ENCODE measurements around the gene DGKH.

The DGKH gene

DNA sequence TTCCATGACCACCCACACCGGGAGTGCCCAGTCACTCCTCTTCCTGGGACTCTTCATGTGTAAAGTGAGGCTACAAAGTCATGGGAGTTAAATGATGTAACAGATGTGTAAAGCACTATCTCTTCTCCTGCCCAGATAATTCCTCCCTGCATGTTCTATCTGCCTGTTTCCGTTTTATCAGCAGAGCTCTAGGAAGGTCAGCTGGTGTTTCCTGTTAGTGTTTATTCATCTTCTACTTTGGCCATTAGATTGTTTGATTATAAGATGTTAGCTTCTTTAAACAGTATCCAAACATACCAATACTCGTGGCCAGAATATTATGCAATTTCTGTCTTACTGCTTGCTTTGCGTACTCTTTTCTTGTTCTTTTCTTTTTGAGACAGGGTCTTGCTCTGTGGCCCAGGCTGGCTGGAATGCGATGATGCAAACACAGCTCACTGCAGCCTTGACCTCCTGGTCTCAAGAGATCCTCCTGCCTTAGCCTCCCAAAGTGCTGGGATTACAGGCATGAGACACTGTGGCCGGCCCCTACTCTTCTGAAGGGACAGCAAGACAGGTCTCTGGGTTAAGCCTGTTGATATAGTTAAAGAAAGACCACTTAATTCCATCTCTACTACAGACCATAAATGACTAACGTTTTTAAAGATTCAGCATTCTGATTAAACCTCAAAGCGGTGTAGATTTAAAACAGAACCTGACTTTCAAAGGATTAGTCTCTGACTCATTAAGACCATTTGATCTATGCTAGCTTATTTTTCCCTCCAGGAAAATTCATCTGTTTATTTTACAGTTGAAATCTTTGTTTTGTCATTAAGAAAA is 126.1 kb downstream of the DGKH start:
- no peaks in the 10 kb centered on the region for H3K27me3 Mint-ChIP-seq
- peak overlapping the region; percentile 6 for H3K27ac Mint-ChIP-seq
- peaks cover 19% of the 10 kb centered on the region for H3K36me3 Mint-ChIP-seq
- H3K9me3 Mint-ChIP-seq (ENCODE audit: low read depth), result no peaks in the 10 kb centered on the region
- H3K4me3 Mint-ChIP-seq, result no peak overlapping the region
- H3K4me1 Mint-ChIP-seq (ENCODE audit: low read depth), result peaks cover 15% of the 10 kb centered on the region

DNA sequence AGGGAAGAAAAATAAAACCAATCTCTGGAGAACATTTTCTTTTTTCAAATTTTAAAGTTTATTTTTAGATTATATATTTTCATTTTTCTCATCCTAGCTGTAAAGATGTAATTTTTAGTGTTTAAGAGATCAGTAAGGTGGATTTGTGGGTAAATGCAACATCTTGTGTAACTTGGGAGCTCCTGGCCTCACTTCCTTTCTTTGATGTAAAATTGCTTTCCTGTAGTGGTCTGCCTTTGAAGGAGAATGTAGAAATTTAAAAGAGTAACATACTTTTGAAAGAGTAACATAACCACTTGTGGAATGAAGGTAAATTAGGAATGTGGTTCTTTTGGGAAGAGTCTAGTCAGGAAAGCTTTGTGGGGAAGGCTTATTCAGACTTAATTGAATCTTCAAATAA is 127.8 kb downstream of the DGKH start:
- Mint-ChIP-seq H3K27ac (peak overlapping the region; percentile 4), H3K4me1 (ENCODE audit: low read depth) (peaks cover 15% of the 10 kb centered on the region), H3K4me3 (peak overlapping the region; percentile 11), H3K9me3 (ENCODE audit: low read depth) (no peaks in the 10 kb centered on the region), H3K27me3 (no peaks in the 10 kb centered on the region), H3K36me3 (peaks cover 18% of the 10 kb centered on the region)

DNA sequence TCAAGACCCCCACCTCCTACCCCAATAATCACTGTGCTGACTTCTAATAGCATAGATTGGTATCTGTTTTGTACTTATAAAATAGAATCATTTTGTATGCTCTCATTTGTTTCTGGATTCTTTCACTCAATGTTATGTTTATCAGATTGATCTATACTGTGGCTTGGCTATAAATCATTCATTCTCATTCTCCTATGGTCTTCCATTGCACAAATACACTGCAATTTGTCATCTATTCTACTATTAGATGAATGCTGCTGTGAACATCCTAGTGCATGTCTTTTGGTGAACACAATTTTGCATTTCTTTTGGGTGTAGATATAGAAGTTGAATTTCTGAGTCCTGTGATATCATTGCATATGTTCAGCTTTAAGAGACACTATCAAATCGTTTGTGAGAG is 128.7 kb downstream of the DGKH start:
- H3K36me3 Mint-ChIP-seq, result peaks cover 20% of the 10 kb centered on the region
- no peaks in the 10 kb centered on the region for H3K9me3 Mint-ChIP-seq (ENCODE audit: low read depth)
- peaks cover 15% of the 10 kb centered on the region for H3K4me1 Mint-ChIP-seq (ENCODE audit: low read depth)
- no peaks in the 10 kb centered on the region for H3K27me3 Mint-ChIP-seq
- H3K27ac Mint-ChIP-seq, result no peak overlapping the region
- no peak overlapping the region for H3K4me3 Mint-ChIP-seq

- H3K9me3 Mint-ChIP-seq (ENCODE audit: low read depth), result no peaks in the 10 kb centered on the region
- no peak overlapping the region for H3K4me3 Mint-ChIP-seq
- no peaks in the 10 kb centered on the region for H3K27me3 Mint-ChIP-seq
- H3K4me1 Mint-ChIP-seq (ENCODE audit: low read depth), result peaks cover 7% of the 10 kb centered on the region
- H3K27ac Mint-ChIP-seq, result no peak overlapping the region
- peaks cover 14% of the 10 kb centered on the region for H3K36me3 Mint-ChIP-seq
These were observed 133.0 kb downstream of the DGKH start for GRCh38 chr13:42181381-42181953.

GRCh38 chr13:42189061-42189460 is 140.6 kb downstream of the DGKH start:
- Mint-ChIP-seq H3K9me3 (ENCODE audit: low read depth) (no peaks in the 10 kb centered on the region), H3K36me3 (peaks cover 13% of the 10 kb centered on the region), H3K27ac (no peak overlapping the region), H3K4me1 (ENCODE audit: low read depth) (no peaks in the 10 kb centered on the region), H3K4me3 (no peak overlapping the region), H3K27me3 (no peaks in the 10 kb centered on the region)

DNA sequence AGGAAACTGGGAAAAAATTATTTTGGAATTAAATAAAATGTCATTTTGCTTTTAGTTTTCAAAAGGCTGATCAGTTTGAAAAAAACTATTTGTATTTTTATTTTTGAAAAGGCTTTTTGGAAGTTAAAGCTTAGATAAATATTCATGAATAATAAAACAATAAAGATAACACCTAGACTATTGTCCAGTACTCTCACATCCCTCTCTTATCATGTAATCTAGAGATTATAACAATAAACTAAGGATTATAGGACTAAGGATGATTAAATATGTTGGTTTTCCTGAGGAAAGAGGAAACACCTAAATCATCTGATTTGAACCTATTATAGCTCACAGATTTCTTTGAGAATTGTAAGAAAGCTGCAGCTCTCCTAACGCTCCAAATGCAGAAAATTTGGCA is 142.1 kb downstream of the DGKH start:
- Mint-ChIP-seq H3K4me1 (ENCODE audit: low read depth) (no peaks in the 10 kb centered on the region), H3K4me3 (no peak overlapping the region), H3K27me3 (no peaks in the 10 kb centered on the region), H3K27ac (no peak overlapping the region), H3K36me3 (peaks cover 12% of the 10 kb centered on the region), H3K9me3 (ENCODE audit: low read depth) (no peaks in the 10 kb centered on the region)

DNA sequence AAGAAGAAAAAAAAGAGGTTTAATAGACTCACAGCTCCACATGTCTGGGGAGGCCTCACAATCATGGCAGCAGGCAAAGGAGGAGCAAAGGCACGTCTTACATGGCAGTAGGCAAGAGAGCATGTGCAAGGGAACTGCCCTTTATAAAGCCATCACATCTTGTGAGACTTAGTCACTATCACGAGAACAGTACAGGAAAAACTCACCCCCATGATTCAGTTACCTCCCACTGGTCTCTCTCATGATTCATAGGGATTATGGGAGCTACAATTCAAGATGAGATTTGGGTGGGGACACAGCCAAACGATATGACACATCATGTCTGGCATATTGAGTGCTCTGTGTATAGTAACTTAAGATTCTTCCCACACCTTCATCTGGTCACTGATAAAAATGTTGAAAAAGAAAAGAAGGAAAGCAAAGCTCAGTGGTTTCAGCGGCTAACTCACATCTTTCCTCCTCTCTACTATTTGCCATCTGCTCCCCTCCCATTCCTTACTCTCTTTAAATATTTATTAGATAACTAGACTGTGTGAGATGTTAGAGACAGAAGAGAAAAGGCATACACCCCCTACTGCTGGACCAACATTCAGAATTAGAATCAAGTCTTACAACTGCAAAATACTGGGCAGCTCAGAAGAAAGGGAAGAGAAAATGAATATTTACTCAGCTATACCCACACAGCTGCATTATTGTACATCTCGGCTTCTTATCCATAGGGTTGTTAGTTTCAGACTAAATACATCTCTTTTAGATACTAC is 163.4 kb downstream of the DGKH start:
- Mint-ChIP-seq H3K27me3 (no peaks in the 10 kb centered on the region), H3K4me1 (ENCODE audit: low read depth) (no peaks in the 10 kb centered on the region), H3K4me3 (no peak overlapping the region), H3K9me3 (ENCODE audit: low read depth) (no peaks in the 10 kb centered on the region), H3K36me3 (peaks cover 29% of the 10 kb centered on the region), H3K27ac (no peak overlapping the region)

DNA sequence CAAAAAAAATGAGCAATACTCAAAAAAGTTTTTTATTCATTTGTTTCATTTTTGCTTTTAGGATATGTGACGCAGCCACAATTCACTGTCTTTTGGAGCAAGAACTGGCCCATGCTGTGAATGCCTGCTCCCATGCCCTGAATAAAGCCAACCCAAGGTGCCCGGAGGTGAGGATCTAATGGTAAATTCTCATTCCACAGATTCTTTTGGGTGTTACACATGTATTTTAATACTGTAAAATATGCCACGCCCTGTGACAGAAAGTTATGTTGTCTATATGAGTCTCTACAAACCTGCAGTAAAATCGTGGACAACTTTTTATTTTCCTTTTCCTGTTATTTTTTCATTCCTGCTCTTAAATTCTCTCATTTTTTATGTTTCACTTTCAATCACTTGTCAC is 166.0 kb downstream of the DGKH start:
- H3K9me3 Mint-ChIP-seq (ENCODE audit: low read depth), result no peaks in the 10 kb centered on the region
- H3K4me1 Mint-ChIP-seq (ENCODE audit: low read depth), result no peaks in the 10 kb centered on the region
- H3K36me3 Mint-ChIP-seq, result peaks cover 27% of the 10 kb centered on the region
- no peaks in the 10 kb centered on the region for H3K27me3 Mint-ChIP-seq
- H3K27ac Mint-ChIP-seq, result no peak overlapping the region
- no peak overlapping the region for H3K4me3 Mint-ChIP-seq

DNA sequence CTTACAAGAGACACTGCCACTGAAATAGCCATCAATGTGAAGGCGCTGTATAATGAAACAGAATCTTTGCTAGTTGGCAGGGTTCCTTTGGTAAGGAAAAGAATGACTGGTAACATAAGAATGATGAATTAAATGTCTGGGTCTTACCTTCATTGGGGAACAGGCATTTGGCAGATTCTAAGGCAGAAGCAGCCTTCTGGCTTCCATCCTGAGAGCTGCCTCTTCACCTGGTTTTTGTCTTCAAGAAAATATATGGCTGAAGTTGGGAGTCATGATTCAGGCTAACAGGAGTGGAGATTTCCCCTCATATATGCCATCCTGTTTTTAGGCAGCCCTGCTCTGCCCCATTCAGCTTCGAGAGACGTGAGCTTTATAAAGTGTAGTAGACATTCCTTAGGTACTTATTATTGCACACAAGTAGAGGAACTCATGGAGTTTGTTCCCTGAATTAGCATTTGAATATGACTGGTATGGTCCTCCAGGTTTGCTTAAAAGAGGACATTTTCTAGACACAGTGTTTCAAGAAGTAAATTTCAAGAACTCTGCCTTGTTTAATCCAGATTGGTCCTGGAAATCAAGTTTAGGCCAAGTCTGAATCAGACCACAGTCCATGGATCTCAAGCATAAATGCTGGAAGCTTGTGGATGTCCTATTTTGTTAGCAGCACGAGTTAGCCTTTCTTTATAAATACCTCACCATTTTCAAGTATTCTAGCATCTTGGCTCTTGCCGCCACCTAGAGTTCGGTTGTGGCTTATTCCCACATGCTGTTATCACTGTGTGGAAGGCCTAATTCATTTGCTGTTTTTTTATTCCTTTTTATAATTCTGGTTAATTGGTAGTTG is 167.4 kb downstream of the DGKH start:
- no peaks in the 10 kb centered on the region for H3K27me3 Mint-ChIP-seq
- H3K4me3 Mint-ChIP-seq, result no peak overlapping the region
- no peaks in the 10 kb centered on the region for H3K4me1 Mint-ChIP-seq (ENCODE audit: low read depth)
- no peaks in the 10 kb centered on the region for H3K9me3 Mint-ChIP-seq (ENCODE audit: low read depth)
- peaks cover 22% of the 10 kb centered on the region for H3K36me3 Mint-ChIP-seq
- H3K27ac Mint-ChIP-seq, result no peak overlapping the region

- Mint-ChIP-seq H3K4me3 (no peak overlapping the region), H3K36me3 (peaks cover 25% of the 10 kb centered on the region), H3K27me3 (no peaks in the 10 kb centered on the region), H3K4me1 (ENCODE audit: low read depth) (no peaks in the 10 kb centered on the region), H3K27ac (no peak overlapping the region), H3K9me3 (ENCODE audit: low read depth) (no peaks in the 10 kb centered on the region)
These were observed 167.9 kb downstream of the DGKH start for GRCh38 chr13:42216422-42216735.

DNA sequence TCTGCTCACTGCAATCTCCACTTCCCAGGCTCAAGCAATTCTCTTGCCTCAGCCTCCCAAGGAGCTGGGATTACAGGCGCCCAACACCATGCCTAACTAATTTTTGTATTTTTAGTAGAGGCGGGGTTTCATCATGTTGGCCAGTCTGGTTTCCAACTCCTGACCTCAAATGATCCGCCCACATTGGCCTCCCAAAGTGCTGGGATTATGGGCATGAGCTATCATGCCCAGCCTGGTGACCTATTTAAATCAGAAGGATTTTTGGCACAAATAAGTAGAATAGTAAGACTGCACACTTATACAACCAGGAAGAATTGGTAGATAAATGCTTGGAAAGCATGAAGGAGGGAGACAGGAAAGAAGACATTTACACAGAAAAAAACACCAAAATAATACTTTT is 170.1 kb downstream of the DGKH start:
- no peaks in the 10 kb centered on the region for H3K9me3 Mint-ChIP-seq (ENCODE audit: low read depth)
- peaks cover 18% of the 10 kb centered on the region for H3K36me3 Mint-ChIP-seq
- H3K27me3 Mint-ChIP-seq, result no peaks in the 10 kb centered on the region
- no peaks in the 10 kb centered on the region for H3K4me1 Mint-ChIP-seq (ENCODE audit: low read depth)
- H3K27ac Mint-ChIP-seq, result no peak overlapping the region
- H3K4me3 Mint-ChIP-seq, result no peak overlapping the region

DNA sequence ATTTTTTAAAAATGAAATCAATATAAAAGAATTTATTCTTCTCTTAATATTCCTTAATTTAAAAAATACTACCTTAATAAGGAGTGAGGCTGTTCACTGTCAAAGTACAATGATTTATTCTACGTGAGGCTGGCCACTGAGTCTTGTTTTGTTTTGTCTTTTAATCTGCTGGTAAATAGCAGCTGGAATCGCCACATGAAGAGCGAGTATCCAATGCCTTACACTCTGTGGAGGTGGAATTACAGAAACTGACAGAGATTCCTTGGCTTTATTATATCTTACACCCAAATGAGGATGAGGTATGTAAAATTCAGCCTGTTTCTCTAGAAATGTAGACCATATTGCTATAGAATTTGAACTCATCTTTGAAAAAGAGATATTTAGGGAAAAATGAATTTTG is 170.6 kb downstream of the DGKH start:
- no peak overlapping the region for H3K4me3 Mint-ChIP-seq
- H3K4me1 Mint-ChIP-seq (ENCODE audit: low read depth), result no peaks in the 10 kb centered on the region
- no peaks in the 10 kb centered on the region for H3K9me3 Mint-ChIP-seq (ENCODE audit: low read depth)
- H3K27ac Mint-ChIP-seq, result no peak overlapping the region
- no peaks in the 10 kb centered on the region for H3K27me3 Mint-ChIP-seq
- peaks cover 18% of the 10 kb centered on the region for H3K36me3 Mint-ChIP-seq

- Mint-ChIP-seq H3K36me3 (peaks cover 19% of the 10 kb centered on the region), H3K27me3 (no peaks in the 10 kb centered on the region), H3K4me1 (ENCODE audit: low read depth) (no peaks in the 10 kb centered on the region), H3K9me3 (ENCODE audit: low read depth) (no peaks in the 10 kb centered on the region), H3K4me3 (no peak overlapping the region), H3K27ac (no peak overlapping the region)
These were observed 171.4 kb downstream of the DGKH start for GRCh38 chr13:42219876-42220275.

DNA sequence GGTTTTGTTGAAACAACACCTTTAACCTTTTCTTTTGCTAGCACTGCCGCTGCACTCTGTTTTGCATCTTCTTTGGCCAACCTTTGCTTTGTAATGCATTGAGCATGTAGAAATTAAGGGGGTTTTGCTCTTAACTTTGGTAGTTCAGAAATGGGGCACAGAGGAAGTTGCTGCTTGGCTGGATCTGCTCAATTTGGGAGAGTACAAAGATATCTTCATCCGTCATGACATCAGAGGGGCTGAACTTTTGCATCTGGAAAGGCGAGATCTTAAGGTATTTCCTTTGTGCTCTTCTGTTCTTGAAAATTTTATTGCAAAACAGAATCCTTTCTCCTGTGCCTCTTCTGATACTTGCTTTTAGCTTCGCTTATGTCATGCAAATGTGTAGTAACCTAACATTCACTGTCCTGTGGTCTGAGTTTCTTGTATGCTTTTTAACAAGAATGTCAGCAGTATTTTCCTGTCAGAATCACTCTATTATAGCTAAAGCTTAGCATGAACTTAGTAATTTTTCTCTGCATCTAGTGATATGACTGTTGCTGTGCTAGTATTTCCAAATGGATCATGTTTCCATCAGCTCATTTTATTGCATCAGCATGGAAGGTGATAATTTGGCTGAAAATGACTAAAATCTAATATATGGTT is 172.8 kb downstream of the DGKH start:
- Mint-ChIP-seq H3K36me3 (peaks cover 28% of the 10 kb centered on the region), H3K4me1 (ENCODE audit: low read depth) (no peaks in the 10 kb centered on the region), H3K27ac (no peak overlapping the region), H3K9me3 (ENCODE audit: low read depth) (no peaks in the 10 kb centered on the region), H3K27me3 (no peaks in the 10 kb centered on the region), H3K4me3 (no peak overlapping the region)
